ENCODE measurements around the gene C10orf53.

DNA sequence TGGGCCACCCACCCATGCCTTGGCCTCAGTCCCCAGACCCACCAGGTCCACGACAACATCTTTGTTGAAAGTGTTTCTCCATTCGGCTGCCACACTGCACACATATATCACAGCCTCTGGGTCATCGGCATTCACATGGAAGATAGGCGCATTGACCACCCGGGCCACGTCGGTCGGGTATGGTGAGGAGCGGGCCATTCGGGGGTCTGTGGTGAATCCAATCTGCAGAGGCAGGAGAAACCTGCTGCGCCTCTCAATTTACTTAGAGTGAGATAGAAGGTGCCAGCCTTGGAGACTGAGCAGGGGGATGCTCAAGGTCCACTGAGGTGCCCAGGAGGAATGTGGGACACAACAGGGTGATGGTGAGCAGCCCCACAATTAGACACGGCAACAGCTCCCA is 66.3 kb downstream of the C10orf53 start:
- TF ChIP-seq, protein P1, sequence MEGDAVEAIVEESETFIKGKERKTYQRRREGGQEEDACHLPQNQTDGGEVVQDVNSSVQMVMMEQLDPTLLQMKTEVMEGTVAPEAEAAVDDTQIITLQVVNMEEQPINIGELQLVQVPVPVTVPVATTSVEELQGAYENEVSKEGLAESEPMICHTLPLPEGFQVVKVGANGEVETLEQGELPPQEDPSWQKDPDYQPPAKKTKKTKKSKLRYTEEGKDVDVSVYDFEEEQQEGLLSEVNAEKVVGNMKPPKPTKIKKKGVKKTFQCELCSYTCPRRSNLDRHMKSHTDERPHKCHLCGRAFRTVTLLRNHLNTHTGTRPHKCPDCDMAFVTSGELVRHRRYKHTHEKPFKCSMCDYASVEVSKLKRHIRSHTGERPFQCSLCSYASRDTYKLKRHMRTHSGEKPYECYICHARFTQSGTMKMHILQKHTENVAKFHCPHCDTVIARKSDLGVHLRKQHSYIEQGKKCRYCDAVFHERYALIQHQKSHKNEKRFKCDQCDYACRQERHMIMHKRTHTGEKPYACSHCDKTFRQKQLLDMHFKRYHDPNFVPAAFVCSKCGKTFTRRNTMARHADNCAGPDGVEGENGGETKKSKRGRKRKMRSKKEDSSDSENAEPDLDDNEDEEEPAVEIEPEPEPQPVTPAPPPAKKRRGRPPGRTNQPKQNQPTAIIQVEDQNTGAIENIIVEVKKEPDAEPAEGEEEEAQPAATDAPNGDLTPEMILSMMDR (IDR thresholded peaks at IDR 0.05; ENCODE audit: insufficient read depth, low read length) = no peak
- TF ChIP-seq POLR2AphosphoS5 (IDR thresholded peaks at IDR 0.05; ENCODE audit: low read depth) = no peak
- TF ChIP-seq, protein P2, sequence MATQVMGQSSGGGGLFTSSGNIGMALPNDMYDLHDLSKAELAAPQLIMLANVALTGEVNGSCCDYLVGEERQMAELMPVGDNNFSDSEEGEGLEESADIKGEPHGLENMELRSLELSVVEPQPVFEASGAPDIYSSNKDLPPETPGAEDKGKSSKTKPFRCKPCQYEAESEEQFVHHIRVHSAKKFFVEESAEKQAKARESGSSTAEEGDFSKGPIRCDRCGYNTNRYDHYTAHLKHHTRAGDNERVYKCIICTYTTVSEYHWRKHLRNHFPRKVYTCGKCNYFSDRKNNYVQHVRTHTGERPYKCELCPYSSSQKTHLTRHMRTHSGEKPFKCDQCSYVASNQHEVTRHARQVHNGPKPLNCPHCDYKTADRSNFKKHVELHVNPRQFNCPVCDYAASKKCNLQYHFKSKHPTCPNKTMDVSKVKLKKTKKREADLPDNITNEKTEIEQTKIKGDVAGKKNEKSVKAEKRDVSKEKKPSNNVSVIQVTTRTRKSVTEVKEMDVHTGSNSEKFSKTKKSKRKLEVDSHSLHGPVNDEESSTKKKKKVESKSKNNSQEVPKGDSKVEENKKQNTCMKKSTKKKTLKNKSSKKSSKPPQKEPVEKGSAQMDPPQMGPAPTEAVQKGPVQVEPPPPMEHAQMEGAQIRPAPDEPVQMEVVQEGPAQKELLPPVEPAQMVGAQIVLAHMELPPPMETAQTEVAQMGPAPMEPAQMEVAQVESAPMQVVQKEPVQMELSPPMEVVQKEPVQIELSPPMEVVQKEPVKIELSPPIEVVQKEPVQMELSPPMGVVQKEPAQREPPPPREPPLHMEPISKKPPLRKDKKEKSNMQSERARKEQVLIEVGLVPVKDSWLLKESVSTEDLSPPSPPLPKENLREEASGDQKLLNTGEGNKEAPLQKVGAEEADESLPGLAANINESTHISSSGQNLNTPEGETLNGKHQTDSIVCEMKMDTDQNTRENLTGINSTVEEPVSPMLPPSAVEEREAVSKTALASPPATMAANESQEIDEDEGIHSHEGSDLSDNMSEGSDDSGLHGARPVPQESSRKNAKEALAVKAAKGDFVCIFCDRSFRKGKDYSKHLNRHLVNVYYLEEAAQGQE (IDR thresholded peaks at IDR 0.05; ENCODE audit: insufficient replicate concordance, low read depth) = no peak
